ENCODE measurements around the gene SOX14.

SOX14 gene

DNA sequence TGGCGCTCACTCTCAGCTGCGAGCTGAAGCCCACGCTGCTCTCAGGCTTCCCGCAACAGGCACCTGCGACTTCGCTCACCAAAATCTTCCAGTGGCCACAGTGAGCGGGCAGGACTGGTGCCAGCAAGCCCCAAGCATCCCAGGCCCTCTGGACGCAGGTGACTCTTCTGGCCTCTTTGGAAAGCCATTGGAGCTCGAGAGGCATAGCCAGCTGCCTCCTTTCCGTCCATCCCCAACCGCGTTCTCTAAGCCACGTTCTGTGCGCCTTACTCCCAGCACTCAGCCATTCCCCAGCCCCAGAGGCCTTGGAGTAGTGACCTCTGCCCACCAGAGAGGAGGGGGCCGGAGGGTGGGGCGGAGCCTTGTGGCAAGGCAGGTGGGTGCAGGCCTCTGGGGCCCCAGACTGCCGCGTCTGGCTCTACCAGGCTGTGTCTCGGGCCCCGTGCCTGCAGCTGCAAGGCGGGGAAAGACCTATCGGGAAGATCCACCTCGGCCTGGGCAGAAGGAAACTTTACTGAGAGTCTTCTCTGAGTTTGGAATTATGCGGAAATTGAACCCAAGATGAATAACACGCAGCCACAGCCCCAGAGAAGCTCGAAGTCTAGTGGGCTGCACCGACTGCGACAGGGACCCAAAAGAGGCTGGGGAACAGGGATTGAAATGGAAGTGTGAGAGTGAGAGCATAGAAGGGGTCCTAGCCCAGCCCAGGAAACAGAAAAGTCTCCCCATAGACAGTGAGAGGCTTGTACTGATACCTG lies 3.6 kb upstream of the SOX14 start:
- DNase-seq (no peak), ATAC-seq (ENCODE audit: insufficient read depth, low read depth) (no peak)
- no peaks in the 10 kb centered on the region for H3K9me3 ChIP-seq (ENCODE audit: insufficient read depth, low read length, severe bottlenecking)
- no peaks in the 10 kb centered on the region for H3K27me3 ChIP-seq (ENCODE audit: insufficient read depth, low read length, poor library complexity)
- H3K4me2 ChIP-seq (ENCODE audit: insufficient read depth, low read length), result no peak overlapping the region
- H4K20me1 ChIP-seq (ENCODE audit: insufficient read depth, low read length), result no peaks in the 10 kb centered on the region
- H3K36me3 ChIP-seq (ENCODE audit: insufficient read depth, low read length), result no peaks in the 10 kb centered on the region
- H3K27ac ChIP-seq (ENCODE audit: low read length), result no peak overlapping the region
- H3K9ac ChIP-seq (ENCODE audit: low read depth, low read length), result no peak overlapping the region
- H3K79me2 ChIP-seq (ENCODE audit: insufficient read depth, low read length), result no peaks in the 10 kb centered on the region
- H2AFZ ChIP-seq (ENCODE audit: low read depth, low read length), result no peak overlapping the region
- TF ChIP-seq, protein P1, sequence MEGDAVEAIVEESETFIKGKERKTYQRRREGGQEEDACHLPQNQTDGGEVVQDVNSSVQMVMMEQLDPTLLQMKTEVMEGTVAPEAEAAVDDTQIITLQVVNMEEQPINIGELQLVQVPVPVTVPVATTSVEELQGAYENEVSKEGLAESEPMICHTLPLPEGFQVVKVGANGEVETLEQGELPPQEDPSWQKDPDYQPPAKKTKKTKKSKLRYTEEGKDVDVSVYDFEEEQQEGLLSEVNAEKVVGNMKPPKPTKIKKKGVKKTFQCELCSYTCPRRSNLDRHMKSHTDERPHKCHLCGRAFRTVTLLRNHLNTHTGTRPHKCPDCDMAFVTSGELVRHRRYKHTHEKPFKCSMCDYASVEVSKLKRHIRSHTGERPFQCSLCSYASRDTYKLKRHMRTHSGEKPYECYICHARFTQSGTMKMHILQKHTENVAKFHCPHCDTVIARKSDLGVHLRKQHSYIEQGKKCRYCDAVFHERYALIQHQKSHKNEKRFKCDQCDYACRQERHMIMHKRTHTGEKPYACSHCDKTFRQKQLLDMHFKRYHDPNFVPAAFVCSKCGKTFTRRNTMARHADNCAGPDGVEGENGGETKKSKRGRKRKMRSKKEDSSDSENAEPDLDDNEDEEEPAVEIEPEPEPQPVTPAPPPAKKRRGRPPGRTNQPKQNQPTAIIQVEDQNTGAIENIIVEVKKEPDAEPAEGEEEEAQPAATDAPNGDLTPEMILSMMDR (IDR thresholded peaks at IDR 0.05; ENCODE audit: borderline replicate concordance, extremely low read depth, low read length, poor library complexity, severe bottlenecking), result no peak
- no peak for TF ChIP-seq EZH2 (IDR thresholded peaks at IDR 0.05; ENCODE audit: borderline replicate concordance, low read depth, low read length, severe bottlenecking)
- no peak overlapping the region for H3K4me3 ChIP-seq (ENCODE audit: low read depth in 1 of 2, low read length in 2 of 2)
- H3K4me1 ChIP-seq (ENCODE audit: insufficient read depth, low read length), result no peaks in the 10 kb centered on the region

DNA sequence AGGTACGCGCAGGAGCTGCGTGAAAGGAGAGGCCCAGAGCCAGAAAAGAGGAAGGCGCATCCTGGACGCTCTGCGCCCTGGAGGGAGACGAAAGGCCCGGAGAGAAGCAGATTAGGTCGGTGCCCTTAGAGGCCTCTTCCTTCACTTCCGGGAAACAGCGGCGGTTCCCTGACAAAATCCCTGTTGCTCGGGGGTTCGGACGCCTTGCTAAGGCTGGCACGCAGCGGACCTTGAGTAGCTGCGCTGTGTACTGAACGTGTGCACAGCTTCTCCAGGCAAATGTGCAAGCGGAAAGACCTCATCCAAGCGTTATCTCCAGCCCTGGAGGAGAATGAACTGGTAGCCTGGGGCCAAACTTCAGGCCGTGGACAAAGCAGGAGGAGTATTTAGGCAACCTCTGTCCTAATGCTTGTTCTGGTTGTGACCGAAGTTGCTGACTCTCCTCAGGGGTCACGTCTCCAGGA lies 3.0 kb upstream of the SOX14 start:
- Histone ChIP-seq H3K4me2 (ENCODE audit: insufficient read depth, low read length) (no peak overlapping the region), H3K27ac (ENCODE audit: low read length) (no peak overlapping the region), H3K27me3 (ENCODE audit: insufficient read depth, low read length, poor library complexity) (peaks cover 5% of the 10 kb centered on the region), H2AFZ (ENCODE audit: low read depth, low read length) (no peak overlapping the region), H3K4me3 (ENCODE audit: low read depth in 1 of 2, low read length in 2 of 2) (no peak overlapping the region), H3K36me3 (ENCODE audit: insufficient read depth, low read length) (no peaks in the 10 kb centered on the region), H3K9me3 (ENCODE audit: insufficient read depth, low read length, severe bottlenecking) (no peaks in the 10 kb centered on the region), H3K9ac (ENCODE audit: low read depth, low read length) (no peak overlapping the region), H3K79me2 (ENCODE audit: insufficient read depth, low read length) (no peaks in the 10 kb centered on the region), H3K4me1 (ENCODE audit: insufficient read depth, low read length) (no peaks in the 10 kb centered on the region), H4K20me1 (ENCODE audit: insufficient read depth, low read length) (no peaks in the 10 kb centered on the region)
- no peak for DNase-seq
- no peak for TF ChIP-seq EZH2 (IDR thresholded peaks at IDR 0.05; ENCODE audit: borderline replicate concordance, low read depth, low read length, severe bottlenecking)
- TF ChIP-seq, protein P1 (IDR thresholded peaks at IDR 0.05; ENCODE audit: borderline replicate concordance, extremely low read depth, low read length, poor library complexity, severe bottlenecking), result no peak
- no peak for ATAC-seq (ENCODE audit: insufficient read depth, low read depth)

DNA sequence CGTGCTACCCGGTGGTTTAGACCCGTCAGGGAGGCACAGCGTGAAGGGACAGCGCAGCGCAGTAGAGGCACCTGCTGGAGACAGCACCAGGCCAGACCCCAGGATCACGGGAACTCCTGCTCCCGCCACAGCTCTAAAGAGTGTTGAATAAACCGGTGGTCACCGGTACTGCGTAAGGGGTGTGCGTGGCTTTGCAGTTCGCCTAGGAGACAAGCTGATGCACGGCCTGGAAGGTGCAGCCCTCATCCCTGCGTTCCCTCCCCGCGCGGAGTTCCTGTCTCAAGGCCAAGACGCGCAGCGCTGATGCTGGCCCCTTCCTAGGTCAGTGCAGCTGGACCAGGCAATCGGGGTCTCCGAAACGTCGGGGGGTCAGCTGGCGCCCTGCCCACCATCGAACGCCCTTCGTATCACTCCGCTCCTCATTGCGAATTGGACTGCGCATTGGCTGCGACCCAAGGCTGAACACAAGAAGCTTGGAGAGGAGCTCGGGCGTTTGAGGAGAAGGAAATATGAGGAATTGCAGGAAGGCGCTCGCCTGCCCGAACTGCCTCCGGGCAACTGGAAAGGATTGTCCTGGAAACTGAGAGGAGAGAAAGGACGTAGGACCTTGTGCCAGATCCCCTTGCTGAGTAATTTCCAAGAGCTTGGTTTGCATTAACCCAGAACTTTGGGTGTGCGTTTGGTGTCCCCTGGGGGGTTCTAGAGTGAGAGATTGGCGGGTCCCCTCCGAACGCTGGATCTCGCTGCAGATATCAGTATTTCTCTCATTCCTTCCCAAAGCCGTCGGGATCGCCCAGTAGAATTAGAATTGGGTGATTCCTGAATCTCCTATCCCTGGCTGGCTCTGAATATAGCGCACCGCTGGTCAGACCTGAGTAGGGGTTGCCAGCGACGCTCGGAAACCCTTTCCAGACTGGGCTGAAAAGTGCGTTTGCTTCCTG lies 2.3 kb upstream of the SOX14 start:
- H3K9ac ChIP-seq (ENCODE audit: low read depth, low read length), result no peak overlapping the region
- no peaks in the 10 kb centered on the region for H3K79me2 ChIP-seq (ENCODE audit: insufficient read depth, low read length)
- no peak overlapping the region for H3K4me2 ChIP-seq (ENCODE audit: insufficient read depth, low read length)
- H2AFZ ChIP-seq (ENCODE audit: low read depth, low read length), result no peak overlapping the region
- peaks cover 11% of the 10 kb centered on the region for H3K27me3 ChIP-seq (ENCODE audit: insufficient read depth, low read length, poor library complexity)
- H3K4me1 ChIP-seq (ENCODE audit: insufficient read depth, low read length), result no peaks in the 10 kb centered on the region
- H3K36me3 ChIP-seq (ENCODE audit: insufficient read depth, low read length), result no peaks in the 10 kb centered on the region
- TF ChIP-seq, protein P1 (IDR thresholded peaks at IDR 0.05; ENCODE audit: borderline replicate concordance, extremely low read depth, low read length, poor library complexity, severe bottlenecking), result no peak
- no peak for TF ChIP-seq EZH2 (IDR thresholded peaks at IDR 0.05; ENCODE audit: borderline replicate concordance, low read depth, low read length, severe bottlenecking)
- H3K4me3 ChIP-seq (ENCODE audit: low read depth in 1 of 2, low read length in 2 of 2), result no peak overlapping the region
- no peaks in the 10 kb centered on the region for H3K9me3 ChIP-seq (ENCODE audit: insufficient read depth, low read length, severe bottlenecking)
- H3K27ac ChIP-seq (ENCODE audit: low read length), result no peak overlapping the region
- ATAC-seq (ENCODE audit: insufficient read depth, low read depth) (no peak), DNase-seq (no peak)
- H4K20me1 ChIP-seq (ENCODE audit: insufficient read depth, low read length), result no peaks in the 10 kb centered on the region
